Hepatocyte (in vitro differentiated cells): ENCODE data around the gene HSPB2.

Experiments used
- CTCF ChIP-seq: fragments of 200-600 bp; sonication (generic); IDR thresholded peaks from 2 replicates; pipeline ENCODE4 v1.5.1; 2016; ENCODE audit warnings: antibody characterized with exemption, mild to moderate bottlenecking; ENCODE audit not compliant: poor library complexity
- EZH2 ChIP-seq: fragments of 200-600 bp; sonication (generic); IDR thresholded peaks from 2 replicates; pipeline ENCODE4 v1.6.1; 2016; ENCODE audit warnings: antibody characterized with exemption, mild to moderate bottlenecking, borderline replicate concordance

- no peak for TF ChIP-seq CTCF
- TF ChIP-seq EZH2, result no peak
Observed at GRCh38 chr11:111870522-111870885, 42.0 kb upstream of the HSPB2 start.
